ENCODE measurements around the gene SLX4IP.

Gene SLX4IP

GRCh38 chr20:10643560-10643873 is 208.4 kb downstream of the SLX4IP start:
- no peak for DNase-seq (ENCODE audit: insufficient read length)
- no peak for FAIRE-seq
- TF ChIP-seq POLR2A (IDR thresholded peaks at IDR 0.05; ENCODE audit: low read depth, low read length) (no peak), POLR2AphosphoS5 (IDR thresholded peaks at IDR 0.05; ENCODE audit: low read depth, low read length) (no peak), TAF1 (IDR thresholded peaks at IDR 0.05; ENCODE audit: borderline replicate concordance, low read depth, low read length) (no peak)

DNA sequence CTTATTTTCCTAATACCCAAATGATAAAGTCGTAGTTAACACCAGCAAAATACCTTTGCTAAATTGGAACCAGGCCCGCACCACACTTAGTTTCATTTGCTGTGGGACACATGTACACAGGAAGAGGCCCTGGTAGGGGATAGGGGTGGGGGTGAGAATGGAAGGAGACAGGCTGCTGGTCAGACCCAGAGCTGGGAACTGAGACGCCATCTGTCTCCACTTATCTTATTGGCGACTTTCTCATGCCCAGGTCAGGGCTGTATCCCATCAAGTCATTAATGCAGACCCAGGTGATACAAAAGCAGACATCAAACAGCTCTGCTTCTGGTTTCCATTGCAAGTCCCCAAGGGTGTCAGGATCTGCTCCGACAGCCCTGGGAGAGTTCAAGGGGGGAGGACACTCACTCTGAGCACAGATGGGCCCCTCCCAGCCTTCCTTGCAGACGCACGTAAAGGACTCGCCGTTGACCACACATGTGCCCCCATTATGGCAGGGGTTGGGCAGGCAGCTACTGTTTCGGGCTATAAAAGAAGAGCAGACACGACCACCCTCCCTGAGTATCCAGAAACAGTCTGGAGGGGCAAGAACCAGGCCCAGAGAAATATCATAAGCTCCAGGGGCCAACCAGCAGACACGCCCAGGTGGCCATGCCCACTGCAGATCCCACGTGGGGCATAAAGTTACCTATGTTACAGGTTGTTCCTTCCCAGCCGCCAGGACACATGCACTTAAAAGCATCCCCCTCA is 209.5 kb downstream of the SLX4IP start:
- FAIRE-seq (no peak), DNase-seq (ENCODE audit: insufficient read length) (no peak)
- TF ChIP-seq TAF1 (IDR thresholded peaks at IDR 0.05; ENCODE audit: borderline replicate concordance, low read depth, low read length): no peak
- TF ChIP-seq POLR2AphosphoS5 (IDR thresholded peaks at IDR 0.05; ENCODE audit: low read depth, low read length): no peak
- TF ChIP-seq POLR2A (IDR thresholded peaks at IDR 0.05; ENCODE audit: low read depth, low read length): no peak

- DNase-seq (ENCODE audit: insufficient read length): no peak
- no peak for TF ChIP-seq TAF1 (IDR thresholded peaks at IDR 0.05; ENCODE audit: borderline replicate concordance, low read depth, low read length)
- TF ChIP-seq POLR2A (IDR thresholded peaks at IDR 0.05; ENCODE audit: low read depth, low read length): no peak
- TF ChIP-seq POLR2AphosphoS5 (IDR thresholded peaks at IDR 0.05; ENCODE audit: low read depth, low read length): no peak
- FAIRE-seq: no peak
Observed at GRCh38 chr20:10645205-10645570, 210.1 kb downstream of the SLX4IP start.

DNA sequence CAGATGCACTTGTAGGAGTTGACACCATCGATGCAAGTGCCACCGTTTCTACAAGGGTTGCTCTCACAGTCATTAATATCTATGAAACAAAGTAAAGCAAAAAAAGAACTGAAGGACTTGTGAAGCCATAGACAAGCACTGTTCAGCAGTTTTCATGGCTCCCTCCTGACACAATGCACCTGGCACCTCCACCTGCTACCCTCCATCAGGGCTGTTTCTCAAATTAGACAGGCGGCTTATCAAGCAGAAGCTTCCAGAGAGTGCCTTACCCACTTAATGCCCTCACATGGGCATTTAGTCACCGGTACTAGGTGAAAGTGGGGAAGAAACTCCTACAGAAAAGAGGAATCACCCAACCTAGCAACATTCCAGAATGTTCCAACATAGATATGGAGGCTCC is 210.9 kb downstream of the SLX4IP start:
- FAIRE-seq: no peak
- TF ChIP-seq POLR2A (IDR thresholded peaks at IDR 0.05; ENCODE audit: low read depth, low read length) (no peak), TAF1 (IDR thresholded peaks at IDR 0.05; ENCODE audit: borderline replicate concordance, low read depth, low read length) (no peak), POLR2AphosphoS5 (IDR thresholded peaks at IDR 0.05; ENCODE audit: low read depth, low read length) (no peak)
- DNase-seq (ENCODE audit: insufficient read length): no peak

- FAIRE-seq: no peak
- no peak for TF ChIP-seq POLR2AphosphoS5 (IDR thresholded peaks at IDR 0.05; ENCODE audit: low read depth, low read length)
- TF ChIP-seq POLR2A (IDR thresholded peaks at IDR 0.05; ENCODE audit: low read depth, low read length): no peak
- TF ChIP-seq TAF1 (IDR thresholded peaks at IDR 0.05; ENCODE audit: borderline replicate concordance, low read depth, low read length): no peak
Observed at GRCh38 chr20:10646886-10647420, 211.8 kb downstream of the SLX4IP start.

GRCh38 chr20:10647471-10647870 is 212.4 kb downstream of the SLX4IP start:
- DNase-seq (ENCODE audit: insufficient read length): no peak
- FAIRE-seq: no peak
- TF ChIP-seq POLR2AphosphoS5 (IDR thresholded peaks at IDR 0.05; ENCODE audit: low read depth, low read length): no peak
- no peak for TF ChIP-seq TAF1 (IDR thresholded peaks at IDR 0.05; ENCODE audit: borderline replicate concordance, low read depth, low read length)
- TF ChIP-seq POLR2A (IDR thresholded peaks at IDR 0.05; ENCODE audit: low read depth, low read length): no peak

More at GRCh38 chr20:10646886-10647420, 211.8 kb downstream of the SLX4IP start:
- no peak for DNase-seq (ENCODE audit: insufficient read length)

DNA sequence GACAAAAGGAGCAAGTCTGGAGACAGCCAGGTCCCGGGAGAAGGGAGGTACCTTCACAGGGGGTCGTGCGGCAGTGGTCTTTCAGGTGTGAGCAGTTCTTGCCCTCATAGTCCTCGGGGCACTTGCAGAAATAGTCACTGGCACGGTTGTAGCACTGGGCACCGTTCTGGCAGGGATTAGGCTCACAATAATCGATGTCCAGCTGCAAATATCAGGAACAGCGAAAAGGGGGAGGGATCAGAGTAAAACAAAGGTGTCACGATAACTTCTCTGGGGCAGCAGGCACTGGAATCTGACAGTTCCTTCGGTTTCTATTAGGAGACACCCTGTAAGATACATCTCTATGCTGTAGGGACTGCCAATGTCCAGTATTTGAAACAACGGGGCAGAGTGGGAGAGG is 212.8 kb downstream of the SLX4IP start:
- FAIRE-seq (no peak), DNase-seq (ENCODE audit: insufficient read length) (no peak)
- TF ChIP-seq POLR2A (IDR thresholded peaks at IDR 0.05; ENCODE audit: low read depth, low read length) (no peak), TAF1 (IDR thresholded peaks at IDR 0.05; ENCODE audit: borderline replicate concordance, low read depth, low read length) (no peak), POLR2AphosphoS5 (IDR thresholded peaks at IDR 0.05; ENCODE audit: low read depth, low read length) (no peak)

DNA sequence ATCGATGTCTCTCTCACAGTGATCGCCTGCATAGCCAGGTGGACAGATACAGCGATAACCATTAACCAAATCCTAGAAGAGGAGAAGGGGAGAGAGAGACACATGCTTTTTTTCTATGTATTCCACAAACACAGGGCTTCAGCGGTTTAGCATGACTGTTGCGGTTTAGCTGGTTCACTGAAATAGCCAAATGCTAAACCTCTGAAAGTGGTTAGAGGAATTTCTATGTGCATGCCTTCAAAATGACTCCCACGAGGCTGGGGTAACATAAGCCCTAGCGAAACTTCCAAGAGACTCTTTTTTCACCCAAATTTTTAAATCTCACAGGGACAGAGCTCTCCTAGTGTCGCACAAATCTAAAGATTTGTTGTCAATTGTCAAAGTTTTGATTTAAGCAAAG is 213.5 kb downstream of the SLX4IP start:
- FAIRE-seq (no peak), DNase-seq (ENCODE audit: insufficient read length) (no peak)
- TF ChIP-seq TAF1 (IDR thresholded peaks at IDR 0.05; ENCODE audit: borderline replicate concordance, low read depth, low read length): no peak
- TF ChIP-seq POLR2AphosphoS5 (IDR thresholded peaks at IDR 0.05; ENCODE audit: low read depth, low read length): no peak
- TF ChIP-seq POLR2A (IDR thresholded peaks at IDR 0.05; ENCODE audit: low read depth, low read length): no peak

- DNase-seq (ENCODE audit: insufficient read length): no peak
- no peak for TF ChIP-seq POLR2A (IDR thresholded peaks at IDR 0.05; ENCODE audit: low read depth, low read length)
- no peak for TF ChIP-seq TAF1 (IDR thresholded peaks at IDR 0.05; ENCODE audit: borderline replicate concordance, low read depth, low read length)
- TF ChIP-seq POLR2AphosphoS5 (IDR thresholded peaks at IDR 0.05; ENCODE audit: low read depth, low read length): no peak
- no peak for FAIRE-seq
Observed at GRCh38 chr20:10649080-10649796, 214.1 kb downstream of the SLX4IP start.

DNA sequence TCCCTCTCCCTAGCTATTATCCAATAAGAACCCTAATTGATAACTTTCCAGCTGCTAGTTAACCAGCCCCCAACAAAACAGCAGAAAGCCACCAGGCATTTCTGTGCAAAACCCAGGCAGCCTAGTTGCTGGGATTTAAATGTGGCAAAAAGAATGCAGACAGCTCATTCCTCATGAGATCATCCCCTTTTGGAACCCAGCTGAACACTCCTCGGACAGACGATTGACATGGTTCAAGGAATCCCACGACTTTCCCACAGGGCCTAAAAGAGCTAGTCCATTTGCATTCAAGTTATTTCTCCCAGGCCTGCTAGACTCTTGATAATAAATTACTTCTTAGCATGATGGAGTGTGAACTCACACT is 214.7 kb downstream of the SLX4IP start:
- no peak for FAIRE-seq
- TF ChIP-seq POLR2AphosphoS5 (IDR thresholded peaks at IDR 0.05; ENCODE audit: low read depth, low read length) (no peak), POLR2A (IDR thresholded peaks at IDR 0.05; ENCODE audit: low read depth, low read length) (no peak), TAF1 (IDR thresholded peaks at IDR 0.05; ENCODE audit: borderline replicate concordance, low read depth, low read length) (no peak)

DNA sequence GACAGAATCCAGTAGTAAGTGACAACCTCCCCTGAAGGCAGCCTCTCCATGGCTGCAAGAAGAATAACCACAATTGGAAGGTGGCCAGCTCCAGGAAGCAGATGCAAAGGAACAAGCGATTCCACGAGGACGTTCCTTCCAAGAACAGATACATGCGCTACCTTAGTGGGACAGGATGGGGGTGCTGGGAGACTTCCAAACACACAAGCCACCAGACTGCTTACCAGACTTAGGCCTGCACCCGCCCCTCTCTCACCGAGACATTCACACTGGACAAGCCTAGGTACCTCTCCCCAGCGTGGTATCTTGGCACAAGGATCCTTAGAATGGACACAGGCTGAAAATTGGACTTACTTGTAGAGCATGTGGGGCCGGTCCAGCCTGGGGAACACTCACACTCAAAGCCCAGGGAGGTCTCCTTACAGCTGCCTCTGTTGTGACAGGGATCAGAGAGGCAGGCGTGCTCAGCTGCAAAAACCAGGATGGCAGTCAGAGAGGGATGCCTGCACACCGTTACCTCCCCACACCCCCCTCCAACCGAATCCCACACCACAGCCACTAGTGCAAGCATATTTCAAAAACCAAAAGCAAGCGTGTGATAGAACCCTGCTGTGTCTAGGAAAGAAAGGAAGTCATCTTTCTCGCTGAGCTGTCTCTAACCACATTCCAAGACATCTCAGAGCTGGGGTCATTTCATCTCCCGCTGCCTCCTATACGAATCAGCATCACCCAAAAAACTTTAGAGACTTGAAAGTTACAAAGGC is 216.3 kb downstream of the SLX4IP start:
- DNase-seq (ENCODE audit: insufficient read length): no peak
- no peak for TF ChIP-seq POLR2A (IDR thresholded peaks at IDR 0.05; ENCODE audit: low read depth, low read length)
- TF ChIP-seq TAF1 (IDR thresholded peaks at IDR 0.05; ENCODE audit: borderline replicate concordance, low read depth, low read length): no peak
- TF ChIP-seq POLR2AphosphoS5 (IDR thresholded peaks at IDR 0.05; ENCODE audit: low read depth, low read length): no peak
- FAIRE-seq: no peak

More for the DNA sequence above, 214.7 kb downstream of the SLX4IP start:
- DNase-seq (ENCODE audit: insufficient read length): no peak

All from GM12892 (cell line).